Suprapubic skin (tissue), 4 donors: Measurements from ENCODE around the gene BCKDHB. TPM values are rescaled to one million over a fixed set of nuclear protein-coding genes. Genes with fewer than 3 reads are reported as not detected.

ENCODE experiments used
- DNase-seq, 2 donors: peaks; one replicate each; pipeline ENCODE4 v3.0.0-alpha.2; 2019; ENCODE audit warnings: low spot score in 2 of 2
- H3K27ac ChIP-seq: fragments of 200-600 bp; sonication (generic); one replicate; pipeline ENCODE4 v1.5.1; 2019
- H3K27me3 ChIP-seq: fragments of 200-600 bp; sonication (generic); one replicate; pipeline ENCODE4 v1.5.1; 2019
- H3K36me3 ChIP-seq: fragments of 200-600 bp; sonication (generic); one replicate; pipeline ENCODE4 v1.5.1; 2019
- H3K4me1 ChIP-seq: fragments of 200-600 bp; sonication (generic); one replicate; pipeline ENCODE4 v1.5.1; 2019
- H3K4me3 ChIP-seq: fragments of 200-600 bp; sonication (generic); one replicate; pipeline ENCODE4 v1.5.1; 2019; ENCODE audit warnings: mild to moderate bottlenecking
- H3K9me3 ChIP-seq: fragments of 200-600 bp; sonication (generic); one replicate; pipeline ENCODE4 v1.5.1; 2019
- CTCF ChIP-seq, 2 donors: fragments of 200-600 bp in 1 of 2; fragments of 450-650 bp in 1 of 2; sonication (generic) in 1 of 2; IDR thresholded peaks; one replicate each; pipeline ENCODE4 v1.5.1; 2016 to 2019; ENCODE audit warnings: antibody characterized with exemption in 2 of 2, mild to moderate bottlenecking in 1 of 2, moderate library complexity in 1 of 2
- EP300 ChIP-seq: sonication (generic); formaldehyde crosslinking; IDR thresholded peaks from one replicate; pipeline ENCODE4 v1.6.1; 2017; ENCODE audit warnings: antibody characterized with exemption
- POLR2A ChIP-seq, 2 donors: fragments of 450-650 bp; IDR thresholded peaks; one replicate each; pipeline ENCODE4 v1.6.1; 2017; ENCODE audit warnings: antibody characterized with exemption in 2 of 2, mild to moderate bottlenecking in 2 of 2, moderate library complexity in 2 of 2
- POLR2AphosphoS5 ChIP-seq, 3 donors: sonication (generic); formaldehyde crosslinking; IDR thresholded peaks; one replicate each; pipeline ENCODE4 v1.6.1; 2017; ENCODE audit warnings: antibody characterized with exemption in 3 of 3
- WGBS: methylation state at CpG from one replicate; pipeline ENCODE4 v1.1.5; 2018; 5-methylcytosine and 5-hydroxymethylcytosine counted together
- total RNA-seq, 4 donors: library from RNA; depleted of rRNA; stranded (reverse); fragments of >200 nt; gene quantifications; one replicate each; pipeline ENCODE4 v1.1.0, GENCODE V29; 2016

The BCKDHB gene
- total RNA-seq, 4 donors from 2014 or later, result 10.5 to 17.2 (median 14.1) TPM

- H3K27me3 ChIP-seq, result no peaks in the 10 kb centered on the region
- no peak overlapping the region for H3K27ac ChIP-seq
- no peaks in the 10 kb centered on the region for H3K9me3 ChIP-seq
- no peaks in the 10 kb centered on the region for H3K4me1 ChIP-seq
- DNase-seq, result no peak
- no peak overlapping the region for H3K4me3 ChIP-seq
- TF ChIP-seq POLR2AphosphoS5 (IDR thresholded peaks at IDR 0.05), result no peak
- TF ChIP-seq CTCF (IDR thresholded peaks at IDR 0.05), result no peak
- no peak for TF ChIP-seq POLR2A (IDR thresholded peaks at IDR 0.05)
- no peak for TF ChIP-seq EP300
- H3K36me3 ChIP-seq, result no peaks in the 10 kb centered on the region
Measured at GRCh38 chr6:80091506-80091905, 15.0 kb upstream of the BCKDHB start.

GRCh38 chr6:80094017-80094416, 12.5 kb upstream of the BCKDHB start:
- TF ChIP-seq CTCF (IDR thresholded peaks at IDR 0.05) (peak; percentile 30 to 35), EP300 (no peak), POLR2A (IDR thresholded peaks at IDR 0.05) (no peak), POLR2AphosphoS5 (IDR thresholded peaks at IDR 0.05) (no peak)
- no peak overlapping the region for H3K4me3 ChIP-seq
- no peaks in the 10 kb centered on the region for H3K9me3 ChIP-seq
- no peaks in the 10 kb centered on the region for H3K36me3 ChIP-seq
- 3% methylated on average over 2 of the region's 2 CpGs for WGBS
- no peaks in the 10 kb centered on the region for H3K4me1 ChIP-seq
- no peak overlapping the region for H3K27ac ChIP-seq
- H3K27me3 ChIP-seq, result no peaks in the 10 kb centered on the region
- no peak for DNase-seq

GRCh38 chr6:80095600-80095999, 10.9 kb upstream of the BCKDHB start:
- Histone ChIP-seq H3K27me3 (no peaks in the 10 kb centered on the region), H3K27ac (no peak overlapping the region), H3K9me3 (no peaks in the 10 kb centered on the region), H3K4me1 (no peaks in the 10 kb centered on the region), H3K36me3 (no peaks in the 10 kb centered on the region), H3K4me3 (no peak overlapping the region)
- TF ChIP-seq EP300 (no peak), POLR2AphosphoS5 (IDR thresholded peaks at IDR 0.05) (no peak), CTCF (IDR thresholded peaks at IDR 0.05) (no peak), POLR2A (IDR thresholded peaks at IDR 0.05) (no peak)
- DNase-seq, result no peak
- WGBS, result 54% methylated on average over 3 of the region's 3 CpGs

GRCh38 chr6:80098392-80098791, 8.1 kb upstream of the BCKDHB start:
- no peaks in the 10 kb centered on the region for H3K9me3 ChIP-seq
- no peak for TF ChIP-seq POLR2A (IDR thresholded peaks at IDR 0.05)
- no peak for TF ChIP-seq POLR2AphosphoS5 (IDR thresholded peaks at IDR 0.05)
- no peak for TF ChIP-seq EP300
- TF ChIP-seq CTCF (IDR thresholded peaks at IDR 0.05), result no peak
- no peak for DNase-seq
- no peaks in the 10 kb centered on the region for H3K4me1 ChIP-seq
- no peaks in the 10 kb centered on the region for H3K27me3 ChIP-seq
- no peak overlapping the region for H3K4me3 ChIP-seq
- H3K27ac ChIP-seq, result no peak overlapping the region
- no peaks in the 10 kb centered on the region for H3K36me3 ChIP-seq

GRCh38 chr6:80104520-80104919, 2.0 kb upstream of the BCKDHB start:
- DNase-seq, result no peak
- peaks cover 15% of the 10 kb centered on the region for H3K4me1 ChIP-seq
- no peaks in the 10 kb centered on the region for H3K27me3 ChIP-seq
- no peaks in the 10 kb centered on the region for H3K9me3 ChIP-seq
- H3K36me3 ChIP-seq, result no peaks in the 10 kb centered on the region
- H3K4me3 ChIP-seq, result no peak overlapping the region
- TF ChIP-seq CTCF (IDR thresholded peaks at IDR 0.05), result no peak
- no peak for TF ChIP-seq EP300
- H3K27ac ChIP-seq, result no peak overlapping the region
